T1000 (cell line): ENCODE measurements around the gene DDX56.
A peak's percentile ranks its signal among the peaks of the same experiment; 100 is the strongest.
"Not testable (repeated sequence)": the region's sequence is repeated elsewhere in the genome, so short reads cannot be mapped to it uniquely, and the experiment has no call there.

ENCODE experiments used
- DNase-seq: peaks from one replicate; lab custom pipeline; 2025; ENCODE audit warnings: mixed read lengths; lab: John Stamatoyannopoulos, UW

DDX56 gene

DNA sequence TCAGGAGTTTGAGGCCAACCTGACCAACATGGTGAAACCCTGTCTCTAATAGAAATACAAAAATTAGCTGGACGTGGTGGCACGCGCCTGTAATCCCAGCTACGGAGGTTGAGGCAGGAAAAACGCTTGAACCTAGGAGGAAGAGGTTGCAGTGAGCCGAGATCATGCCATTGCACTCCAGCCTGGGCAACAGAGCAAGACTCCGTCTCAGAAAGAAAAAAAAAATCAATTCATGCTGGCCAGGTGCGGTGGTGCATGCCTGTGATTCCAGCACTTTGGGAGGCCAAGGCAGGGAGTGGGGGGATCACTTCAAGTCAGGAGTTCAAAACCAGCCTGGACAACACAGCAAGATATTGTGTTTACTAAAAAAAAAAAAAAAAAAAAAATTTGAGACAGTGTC, 23.5 kb upstream of the DDX56 start:
- not testable (repeated sequence) for DNase-seq

DNA sequence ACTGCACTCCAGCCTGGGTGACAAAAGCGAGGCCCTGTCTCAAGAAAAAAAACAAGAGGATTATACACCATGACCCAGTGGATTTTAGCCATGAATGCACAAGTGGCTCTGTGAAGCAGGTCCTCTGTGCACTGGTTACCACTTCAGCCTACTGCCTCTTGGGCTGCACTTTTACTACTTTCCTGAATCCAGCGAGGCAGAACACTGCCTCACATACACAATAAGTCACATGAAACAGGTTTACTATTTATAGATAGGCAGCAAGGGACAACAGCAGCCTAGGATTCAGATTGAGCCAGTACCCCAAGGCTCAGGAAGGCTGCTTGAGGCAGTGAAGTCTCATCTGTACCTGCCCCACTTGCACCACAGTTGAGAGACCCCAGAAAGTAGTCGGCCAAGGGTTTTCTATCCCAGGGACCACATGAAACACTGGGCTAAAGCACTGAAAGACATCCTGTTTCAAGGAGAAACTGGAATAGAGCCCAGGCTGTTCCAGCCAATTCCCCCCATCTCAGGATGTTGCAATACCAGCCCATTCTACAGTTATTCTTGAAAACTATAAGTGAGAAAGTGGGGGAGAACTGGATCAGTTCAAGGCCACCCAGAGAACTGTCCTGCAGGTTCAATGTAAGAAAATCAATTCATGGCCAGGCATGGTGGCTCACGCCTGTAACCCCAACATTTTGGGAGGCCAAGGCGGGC, 22.4 kb upstream of the DDX56 start:
- DNase-seq: no peak

DNA sequence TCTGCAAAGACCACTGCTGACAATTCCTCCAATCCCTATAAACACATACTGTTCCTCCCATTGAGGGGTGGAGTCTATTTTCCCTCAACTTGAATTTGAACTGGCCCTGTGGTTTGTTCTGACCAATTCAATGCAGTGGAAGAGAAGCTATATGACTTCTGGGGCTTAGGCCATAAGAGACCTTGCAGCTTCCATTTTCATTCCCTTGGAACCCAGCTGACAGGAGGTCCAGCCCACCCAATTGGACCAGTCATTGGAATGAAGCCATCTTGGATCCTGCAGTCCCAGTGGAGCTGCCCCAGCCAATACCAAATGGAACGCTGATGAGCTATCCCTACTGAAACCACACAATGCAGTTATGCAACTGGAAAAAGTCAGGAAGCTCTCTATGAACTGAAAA, 17.2 kb upstream of the DDX56 start:
- DNase-seq: no peak

DNA sequence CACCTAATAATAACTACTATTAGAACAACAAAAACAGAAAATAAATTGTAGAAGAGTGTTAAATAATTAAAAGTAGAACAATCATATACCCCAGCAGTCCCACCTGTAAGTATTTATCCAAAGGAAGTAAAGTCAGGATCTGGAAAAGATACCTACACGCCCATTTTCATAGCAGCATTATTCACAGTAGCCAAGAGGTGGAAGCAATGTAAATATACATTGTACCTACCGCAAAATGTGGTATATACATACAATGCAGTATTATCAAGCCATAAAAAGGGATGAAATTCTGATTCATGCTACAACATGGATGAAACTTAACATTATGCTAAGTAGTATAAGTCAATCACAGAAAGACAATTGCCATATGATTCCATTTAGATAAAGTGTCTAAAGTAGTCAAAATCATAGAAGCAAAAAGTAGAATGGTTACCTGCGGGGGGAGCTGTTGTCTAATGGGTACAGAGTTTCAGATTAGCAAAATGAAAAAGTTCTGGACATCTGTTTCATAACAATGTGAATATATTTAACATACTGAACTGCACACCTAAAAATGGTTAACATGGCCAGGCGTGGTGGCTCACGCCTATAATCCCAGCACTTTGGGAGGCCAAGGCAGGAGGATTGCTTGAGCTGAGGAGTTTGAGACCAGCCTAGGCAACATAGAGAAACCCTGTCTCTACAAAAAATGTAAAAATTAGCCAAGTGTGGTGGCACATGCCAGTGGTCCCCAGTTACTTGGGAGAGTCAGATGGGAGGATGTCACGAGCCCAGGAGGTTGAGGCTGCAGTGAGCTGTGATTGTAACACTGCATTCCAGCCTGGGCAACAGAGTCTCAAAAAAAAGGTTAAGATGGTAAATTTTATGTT, 14.4 kb upstream of the DDX56 start:
- DNase-seq: no peak

DNA sequence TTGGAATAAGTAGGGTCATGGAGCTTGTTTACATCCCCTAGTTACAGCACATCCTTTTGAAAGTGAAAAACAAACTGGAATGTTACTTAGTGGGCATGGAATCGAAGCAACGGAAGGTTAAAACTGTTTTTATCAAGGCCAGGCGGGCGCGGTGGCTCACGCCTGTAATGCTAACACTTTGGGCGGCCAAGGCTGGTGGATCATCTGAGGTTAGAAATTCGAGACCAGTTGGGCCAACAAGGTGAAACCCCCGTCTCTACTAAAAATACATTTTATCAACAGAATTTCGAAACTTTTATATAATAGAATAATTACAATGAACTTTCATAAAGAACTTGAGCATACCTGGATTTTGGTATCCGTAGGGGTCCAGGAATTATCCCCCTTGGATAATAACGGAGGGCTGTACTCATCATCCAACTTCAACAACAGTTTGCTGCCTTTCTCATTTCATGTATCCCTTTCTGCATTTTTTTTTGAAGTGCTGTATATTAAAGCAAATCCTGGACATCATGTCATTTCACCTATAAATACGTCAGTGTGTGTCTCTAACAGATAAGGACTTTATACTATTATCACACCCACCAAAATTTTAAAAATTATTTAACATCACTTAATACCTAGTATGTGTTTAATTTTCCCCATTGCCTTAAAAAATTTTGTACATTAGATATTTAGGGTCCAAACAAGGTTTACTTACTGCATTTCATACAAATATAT, 9.6 kb upstream of the DDX56 start:
- no peak for DNase-seq

DNA sequence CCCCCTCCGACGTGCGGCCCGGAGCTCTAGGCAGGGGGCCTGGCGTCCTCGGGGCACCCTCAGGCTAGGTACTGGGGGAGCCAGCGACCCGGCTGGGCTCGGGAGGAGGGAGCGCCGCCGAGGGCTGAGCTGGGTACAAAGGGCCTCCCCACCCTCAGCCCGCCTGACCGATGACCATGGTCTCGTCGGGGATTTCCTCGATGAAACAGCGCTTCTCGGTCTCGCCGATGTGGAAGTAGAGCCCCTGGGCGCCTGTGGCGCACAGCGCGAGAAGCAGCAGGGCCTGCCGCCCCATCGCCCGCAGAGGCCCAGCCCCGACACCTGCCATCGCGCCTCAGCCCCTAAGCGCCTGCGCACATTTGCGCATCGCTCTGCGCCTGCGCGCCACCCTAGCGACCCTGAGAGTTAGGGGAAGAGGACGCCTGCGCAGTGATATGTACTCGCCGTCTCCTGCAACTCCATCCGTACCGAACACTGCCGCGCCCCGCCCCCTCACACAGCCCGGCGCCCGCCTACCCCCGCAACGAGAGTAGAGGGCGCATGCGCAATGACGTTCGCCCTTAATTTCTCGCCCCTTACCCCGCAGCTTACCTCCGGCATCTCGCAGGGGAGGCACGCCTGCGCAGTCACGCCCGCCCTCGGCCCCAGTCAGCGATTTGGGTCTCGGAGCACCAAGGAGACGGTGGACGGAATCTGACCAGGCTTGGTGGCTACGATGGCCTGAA, 8.3 kb upstream of the DDX56 start, which contains the start of gene TMED4:
TMED4 (minus strand) TSS at position 353 of the 725 bp plus-strand sequence; CDS start at position 328, 25 bp downstream.
- peak; percentile 99 for DNase-seq

DNA sequence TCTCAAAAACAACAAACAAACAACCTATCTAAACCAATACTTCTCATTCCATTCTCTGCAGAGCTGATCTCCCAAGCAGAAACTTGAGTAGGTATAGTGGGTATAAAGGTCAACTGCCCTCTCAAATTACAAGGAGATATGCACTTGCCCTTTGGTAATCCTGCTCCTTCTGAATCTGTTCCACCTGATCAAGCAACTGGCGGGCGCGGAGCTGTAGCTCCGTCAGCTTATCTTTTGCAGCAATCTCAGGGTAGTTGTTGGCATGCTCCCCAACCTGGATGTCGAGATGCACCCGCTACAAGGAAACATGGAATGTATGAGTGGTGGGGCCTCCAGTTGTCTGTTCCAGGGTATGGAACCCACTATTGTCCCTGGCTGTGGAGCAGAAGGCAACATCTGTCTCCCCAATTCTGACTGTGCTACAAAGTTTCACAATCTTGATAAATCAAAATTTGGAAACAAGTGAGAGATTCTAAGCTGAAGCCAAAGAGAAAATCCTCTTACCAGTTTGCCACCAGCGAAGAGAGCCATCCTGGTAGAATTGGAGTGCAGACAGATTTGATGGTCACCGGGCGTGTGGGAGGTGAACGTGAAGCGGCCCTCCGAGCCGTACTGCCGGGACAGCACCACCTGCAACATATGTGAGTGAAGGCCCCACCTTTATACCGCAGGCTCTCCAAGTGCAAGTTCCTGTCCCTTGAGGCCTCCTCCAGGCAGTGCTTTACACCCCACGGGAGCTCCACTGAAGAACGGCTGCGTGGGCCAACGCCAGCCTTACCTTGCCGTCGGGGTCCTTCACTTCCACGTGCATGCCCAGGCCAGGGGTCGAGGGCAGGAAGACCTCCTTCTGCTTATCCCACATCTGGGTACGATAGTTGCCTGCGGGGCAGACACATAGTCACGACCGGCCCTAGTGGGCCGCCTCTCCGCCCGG, 7.5 kb upstream of the DDX56 start:
- DNase-seq: no peak

DNA sequence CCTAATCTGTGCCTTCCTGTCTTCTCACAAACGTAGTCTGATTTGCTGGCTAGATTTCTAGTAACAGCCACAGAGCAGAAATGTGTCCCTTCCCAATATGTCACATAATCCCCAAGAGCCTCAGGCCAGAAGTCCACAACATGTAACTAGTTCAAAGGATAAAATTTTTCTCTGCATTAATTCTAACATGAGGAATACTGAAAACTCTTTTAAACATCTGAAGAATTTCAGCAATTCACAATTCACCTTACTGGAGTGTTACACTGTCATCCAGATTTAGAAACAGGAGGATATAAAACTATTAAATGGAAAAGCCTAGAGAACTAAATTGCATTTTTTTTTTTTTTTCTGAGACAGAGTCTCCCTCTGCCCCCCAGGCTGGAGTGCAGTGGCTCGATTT, 2.5 kb upstream of the DDX56 start:
- no peak for DNase-seq

DNA sequence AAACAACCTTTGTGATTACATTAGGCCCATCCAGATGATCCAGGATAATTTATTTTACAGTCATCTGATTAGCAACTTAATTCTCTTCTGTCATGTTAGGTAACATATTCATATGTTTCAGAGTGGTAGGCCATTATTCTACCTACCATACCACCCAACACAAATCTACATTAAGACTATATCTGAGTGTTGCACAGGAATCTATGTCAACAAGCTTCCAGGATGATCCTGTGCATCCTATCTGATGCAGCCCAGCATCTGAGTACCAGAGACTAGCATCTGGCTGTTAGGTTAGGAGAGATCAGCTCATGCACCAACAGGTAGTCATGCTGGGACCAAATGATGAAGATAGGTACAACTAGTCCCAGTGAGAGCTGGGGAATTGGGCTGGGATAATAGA, 1.3 kb upstream of the DDX56 start:
- no peak for DNase-seq

DNA sequence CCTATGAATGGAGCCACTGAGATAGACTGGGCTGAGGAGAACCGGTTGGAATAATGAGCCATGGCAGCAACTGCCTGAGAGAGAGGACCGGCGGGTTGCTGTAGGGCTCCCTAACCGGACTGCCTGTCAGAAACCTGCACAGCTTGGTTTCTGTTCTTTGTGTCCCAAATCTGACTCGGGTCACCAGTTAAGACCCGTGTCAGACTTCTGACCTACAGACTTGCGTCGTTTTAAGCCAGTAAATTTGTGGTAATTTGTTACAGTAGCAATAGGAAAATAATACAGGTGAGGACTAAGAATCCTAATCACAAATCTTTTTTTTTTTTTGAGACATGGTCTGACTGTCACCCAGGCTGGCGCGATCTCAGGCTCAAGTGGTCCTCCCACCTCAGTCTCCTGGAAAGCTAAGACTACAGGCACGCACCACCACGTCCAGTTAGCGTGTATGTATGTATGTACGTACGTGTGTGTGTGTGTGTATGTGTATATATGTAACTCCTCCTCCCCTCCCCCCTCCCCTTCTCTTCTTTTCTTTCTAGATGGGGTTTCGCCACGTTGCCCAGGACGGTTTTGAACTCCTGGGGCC, 672 bp upstream of the DDX56 start:
- no peak for DNase-seq

DNA sequence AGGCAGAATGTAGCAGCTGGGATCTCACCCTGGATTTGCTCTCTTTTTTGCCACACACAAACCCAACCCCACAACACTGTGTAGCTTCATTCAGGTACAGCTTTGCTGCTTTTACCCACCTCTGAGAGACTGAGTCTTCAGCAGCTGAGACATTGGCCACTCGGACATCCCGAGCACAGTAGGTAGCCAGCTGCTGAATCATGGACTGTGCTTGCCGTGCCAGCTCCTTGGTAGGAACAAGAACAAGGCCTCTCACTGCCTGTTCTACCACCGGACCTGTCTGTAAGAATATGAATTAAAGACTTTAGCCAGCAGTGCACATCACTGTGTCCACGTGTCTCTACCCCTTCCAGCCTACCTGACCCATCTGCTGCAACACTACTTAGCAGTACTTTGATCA, 937 bp downstream of the DDX56 start:
- DNase-seq: no peak

DNA sequence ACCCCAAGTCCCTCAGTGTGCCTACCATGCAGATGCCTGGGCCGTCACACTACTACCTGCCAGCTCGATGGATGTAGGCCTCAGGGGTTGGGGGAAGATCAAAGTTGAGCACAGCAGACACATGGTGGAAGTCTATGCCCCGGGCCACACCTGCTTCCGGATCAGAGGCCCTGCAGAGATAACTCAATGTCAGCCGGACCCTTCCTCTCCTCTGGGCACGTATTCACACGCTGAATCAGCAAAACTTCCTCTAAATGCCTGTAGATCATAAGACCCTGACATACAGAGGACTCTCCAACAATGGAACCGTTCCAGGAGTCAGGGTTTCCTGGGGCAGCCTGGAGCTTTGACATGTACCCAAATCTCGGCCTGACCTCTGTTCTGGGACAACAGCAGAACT, 3.7 kb downstream of the DDX56 start:
- no peak for DNase-seq

DNA sequence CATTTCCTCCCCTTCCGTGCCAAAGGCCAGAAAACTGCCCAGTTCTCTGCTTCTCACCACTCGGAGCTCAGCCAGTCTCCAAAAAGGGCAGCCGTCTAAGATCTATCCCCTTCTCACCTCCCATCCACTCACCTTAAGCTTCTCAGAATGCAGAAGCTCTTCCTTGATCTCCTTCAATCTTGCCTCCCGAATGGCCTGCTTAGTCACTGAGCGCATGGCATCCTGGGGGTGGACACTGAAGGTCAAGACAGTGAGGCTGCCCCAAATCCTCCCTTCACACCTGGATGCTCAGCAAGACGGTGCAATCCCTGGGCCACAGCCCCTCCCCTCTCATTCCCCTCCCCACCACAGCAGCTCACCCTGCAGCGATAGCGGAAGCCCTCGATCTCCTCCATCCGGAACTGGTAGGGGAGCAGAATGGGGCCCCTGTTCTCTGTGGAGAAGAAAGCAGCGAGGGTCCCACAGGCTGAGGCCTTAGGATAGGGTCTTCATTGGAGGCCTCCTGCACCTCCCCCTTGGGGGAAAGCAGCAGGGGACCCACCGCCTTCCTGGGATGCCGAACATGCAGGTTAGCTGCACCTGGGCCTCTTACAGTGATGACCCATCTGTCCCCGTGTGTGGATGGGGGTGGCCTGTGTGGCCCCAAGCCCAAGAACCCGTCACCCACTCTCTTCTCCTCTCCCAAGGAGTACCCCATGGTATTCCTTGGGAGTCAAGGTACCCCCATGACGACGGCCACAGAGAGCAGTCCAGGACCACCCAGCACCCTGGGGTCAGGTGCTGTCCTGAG, 4.7 kb downstream of the DDX56 start:
- DNase-seq: no peak

DNA sequence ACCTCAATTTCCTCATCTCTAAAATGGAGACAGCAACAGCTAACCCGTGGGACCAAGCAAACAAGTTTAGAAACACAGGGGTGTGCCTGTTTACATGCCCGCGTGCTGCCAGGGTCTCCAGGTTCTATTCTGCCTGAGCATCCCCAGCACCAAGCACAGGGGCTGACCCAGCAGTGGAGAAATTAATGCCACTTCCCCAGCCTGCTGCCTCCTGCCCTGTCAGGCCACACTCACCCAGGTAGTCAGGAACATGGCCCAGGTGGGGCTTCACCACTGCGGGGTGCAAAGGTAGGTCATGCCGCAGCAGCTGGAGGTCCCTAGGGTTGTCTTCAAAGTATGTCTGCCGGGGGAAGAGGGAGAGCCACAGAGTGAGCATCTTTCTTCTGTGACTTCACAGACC, 5.8 kb downstream of the DDX56 start:
- no peak for DNase-seq

DNA sequence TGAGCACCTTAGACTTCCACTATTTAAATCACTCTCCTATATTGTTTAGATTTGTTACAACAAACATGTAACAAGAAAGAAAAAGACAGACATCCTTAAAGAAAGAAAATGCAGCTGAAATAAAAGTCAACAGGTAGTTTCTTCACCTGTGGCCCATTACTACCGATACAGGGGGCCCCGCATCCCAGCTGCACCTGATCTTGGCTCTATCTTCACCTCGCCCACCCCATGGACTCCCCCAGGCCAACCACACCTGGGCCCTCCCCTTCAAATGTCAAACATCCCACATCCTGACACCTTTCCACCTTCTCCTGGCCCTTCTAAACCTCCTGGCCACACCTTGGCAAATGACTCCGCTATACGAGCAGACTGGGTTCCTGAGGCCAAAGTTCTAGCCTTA, 7.0 kb downstream of the DDX56 start:
- no peak for DNase-seq

DNA sequence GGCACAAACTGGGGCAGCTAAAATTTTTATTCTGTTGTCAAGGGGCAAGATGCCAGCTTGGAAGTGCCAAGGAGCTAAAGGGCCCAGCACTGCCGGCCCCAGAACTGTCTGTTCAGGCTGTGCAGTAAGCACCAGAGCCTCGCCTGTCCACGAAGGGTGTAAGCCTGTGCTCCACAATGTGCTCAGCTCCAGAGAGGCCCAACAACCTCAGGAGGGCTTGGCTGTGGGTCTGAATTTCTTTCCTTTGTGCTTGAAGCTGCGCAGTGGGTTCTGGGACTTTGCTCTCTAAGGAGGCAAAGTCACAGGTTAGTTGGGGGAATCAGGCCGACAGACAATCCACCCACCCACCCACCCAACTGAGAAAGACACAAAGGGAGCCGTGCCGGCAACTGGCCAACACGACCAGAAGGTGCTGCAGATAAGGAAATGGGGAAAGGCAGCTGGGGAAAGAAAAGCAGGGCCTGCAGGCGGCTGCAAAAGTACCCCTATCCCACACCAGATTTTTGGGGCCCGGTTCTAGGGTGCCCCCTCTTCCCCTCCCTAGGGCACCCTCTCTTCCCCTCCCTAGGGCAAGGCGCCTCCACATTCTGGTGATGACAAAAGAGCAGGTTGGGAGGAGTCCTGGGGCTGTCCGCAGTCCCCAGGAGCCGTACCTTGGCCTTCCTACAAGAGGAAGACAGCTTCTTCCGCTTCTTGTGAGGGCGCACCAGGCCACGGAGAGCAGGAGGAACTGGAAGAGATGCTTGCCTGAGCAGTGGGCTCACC, 7.7 kb downstream of the DDX56 start:
- no peak for DNase-seq

DNA sequence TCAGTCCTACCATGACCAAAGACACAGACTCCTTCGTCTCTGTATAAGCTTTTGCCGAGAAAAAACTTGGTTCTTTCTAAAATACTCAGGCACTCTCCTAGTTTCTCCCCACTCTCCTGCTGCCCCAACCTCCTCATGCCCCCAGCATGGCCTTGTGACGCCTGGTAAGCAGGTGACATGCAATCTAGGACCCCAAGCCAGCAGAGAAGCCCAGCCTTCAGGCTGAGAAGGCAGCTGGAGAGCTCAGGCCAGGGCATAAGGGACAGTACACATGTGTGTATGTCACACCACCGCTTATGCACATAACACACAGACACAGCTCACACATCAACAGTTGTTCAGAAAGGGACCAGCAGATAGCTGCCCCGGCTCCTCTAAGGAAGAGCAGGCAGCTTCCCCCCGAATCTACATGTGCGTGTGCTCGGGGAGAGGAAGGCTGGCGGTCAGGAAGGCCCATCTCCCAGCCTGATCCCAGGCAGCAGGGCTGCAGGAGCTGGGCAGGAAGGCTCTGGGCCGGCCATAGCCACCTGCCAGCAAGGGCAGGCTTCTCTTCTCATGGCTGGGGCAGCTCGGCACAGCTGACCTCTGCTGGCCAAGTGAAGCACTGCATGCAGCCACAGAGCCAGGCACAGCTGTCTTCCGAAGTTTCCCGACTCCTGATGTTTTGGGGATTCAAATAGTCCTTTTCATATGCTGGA, 8.5 kb downstream of the DDX56 start:
- DNase-seq: peak; percentile 32

DNA sequence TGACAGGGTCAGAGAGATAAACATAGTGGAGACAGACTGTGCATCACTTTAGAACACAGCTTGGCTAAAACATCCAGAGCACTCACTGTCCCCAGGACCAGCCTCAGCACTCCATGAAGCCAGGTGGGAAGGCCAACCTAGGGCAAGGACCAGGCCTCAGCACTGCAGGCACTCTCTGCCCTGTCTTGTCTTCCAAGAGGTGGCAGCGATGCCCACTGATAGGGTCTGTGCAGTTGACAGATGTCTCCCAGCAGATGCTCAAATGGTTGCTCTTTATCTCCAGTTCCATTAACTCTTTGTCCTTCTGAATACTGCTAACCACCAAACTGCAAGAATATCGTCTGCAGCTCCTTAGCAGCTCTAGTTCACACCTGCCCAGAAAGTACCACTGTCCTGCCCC, 9.1 kb downstream of the DDX56 start:
- DNase-seq: no peak
